ENCODE results near the gene SGTA.

DNA sequence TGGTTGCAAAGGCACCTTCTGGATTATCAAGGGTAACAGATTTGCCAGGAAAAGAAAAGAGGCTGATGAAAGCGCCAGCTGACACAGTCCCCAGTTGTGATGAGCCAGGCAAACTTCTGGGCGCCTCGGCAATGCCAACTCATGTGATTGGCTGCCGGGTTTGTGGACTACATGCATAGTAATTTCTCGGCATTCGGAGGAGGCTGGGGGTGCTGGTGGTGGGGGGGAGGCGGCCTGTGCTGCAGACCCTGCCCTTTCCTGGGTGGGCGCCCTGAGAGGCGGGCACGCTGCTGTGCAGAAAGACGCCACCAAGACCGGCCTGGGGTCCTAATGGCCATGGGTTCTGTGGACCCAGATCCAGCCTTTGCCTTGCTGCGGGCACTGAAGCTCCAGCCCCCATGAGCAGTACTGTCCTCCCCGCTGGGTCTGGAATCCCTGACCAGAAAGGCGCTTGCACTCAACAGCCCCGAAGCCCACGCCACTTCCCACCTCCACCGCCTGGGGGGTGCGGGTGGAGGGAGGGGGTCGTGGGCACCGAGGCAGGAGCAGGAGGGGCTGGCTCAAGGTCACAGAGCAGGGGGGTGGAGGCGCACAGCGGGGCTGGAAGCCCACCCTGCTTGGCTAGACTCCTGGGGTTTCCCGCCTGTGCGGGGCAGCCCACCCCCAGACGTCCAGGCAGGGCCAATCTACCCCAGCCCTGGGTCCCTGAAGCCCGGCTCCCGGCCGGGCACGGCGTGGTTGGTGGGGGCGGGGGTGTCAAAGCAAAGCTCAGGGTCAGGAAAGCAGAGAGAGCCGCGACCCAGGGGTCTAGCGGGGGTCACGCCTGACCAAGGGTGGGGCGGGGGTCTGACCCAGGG lies 62.9 kb downstream of the SGTA start:
- TF ChIP-seq CTCF (IDR thresholded peaks at IDR 0.05; ENCODE audit: insufficient read depth, low read length) (no peak), REST (IDR thresholded peaks at IDR 0.05; ENCODE audit: insufficient replicate concordance, low read depth) (no peak), POLR2AphosphoS5 (IDR thresholded peaks at IDR 0.05; ENCODE audit: low read depth) (no peak), SPI1 (IDR thresholded peaks at IDR 0.05; ENCODE audit: borderline replicate concordance, low read depth) (no peak)
